Transverse colon (tissue), 4 donors: Measurements from ENCODE around the gene CRTC1. TPM values are rescaled to one million over a fixed set of nuclear protein-coding genes. Genes with fewer than 3 reads are reported as not detected.

Source experiments
- DNase-seq: peaks from one replicate; pipeline ENCODE4 v3.0.0-alpha.2; 2019
- H3K27ac ChIP-seq, 4 donors: fragments of 200-600 bp; sonication (generic); 2 replicates each; pipeline ENCODE4 v1.5.1; 2016 to 2018; ENCODE audit warnings: inconsistent platforms in 4 of 4
- H3K27me3 ChIP-seq: fragments of 200-600 bp; sonication (generic); 2 replicates; pipeline ENCODE4 v1.5.1; 2017; ENCODE audit warnings: inconsistent platforms
- H3K36me3 ChIP-seq, 4 donors: fragments of 200-600 bp; sonication (generic); 2 replicates each; pipeline ENCODE4 v1.5.1; 2017 to 2019; ENCODE audit warnings: inconsistent platforms in 4 of 4
- H3K4me1 ChIP-seq, 4 donors: fragments of 200-600 bp; sonication (generic); 2 replicates each; pipeline ENCODE4 v1.5.1; 2017 to 2020; ENCODE audit warnings: inconsistent platforms in 4 of 4
- H3K4me3 ChIP-seq, 4 donors: fragments of 200-600 bp; sonication (generic); 1 replicate in 1 of 4; 2 replicates in 3 of 4; pipeline versions ENCODE4 v1.5.1 to v1.6.1; 2017 to 2019; ENCODE audit warnings: inconsistent platforms in 4 of 4
- H3K9me3 ChIP-seq, 2 donors: fragments of 200-600 bp; sonication (generic); 2 replicates each; pipeline ENCODE4 v1.5.1; 2017 to 2019; ENCODE audit warnings: inconsistent platforms in 2 of 2
- CTCF ChIP-seq, 5 experiments: fragments of 200-600 bp in 3 of 5; fragments of 450-650 bp in 2 of 5; sonication (generic) in 3 of 5; IDR thresholded peaks; 1 replicate in 2 of 5; 2 replicates in 3 of 5; pipeline ENCODE4 v1.5.1; 2016 to 2017; ENCODE audit warnings: antibody characterized with exemption in 5 of 5, inconsistent platforms in 3 of 5, mild to moderate bottlenecking in 2 of 5, moderate library complexity in 1 of 5
- EP300 ChIP-seq: sonication (generic); formaldehyde crosslinking; IDR thresholded peaks from one replicate; pipeline ENCODE4 v1.6.1; 2017; ENCODE audit warnings: antibody characterized with exemption, low read depth
- POLR2A ChIP-seq: fragments of 450-650 bp; IDR thresholded peaks from one replicate; pipeline ENCODE4 v1.6.1; 2016; ENCODE audit warnings: antibody characterized with exemption, mild to moderate bottlenecking, moderate library complexity
- POLR2AphosphoS5 ChIP-seq, 3 donors: sonication (generic); formaldehyde crosslinking; IDR thresholded peaks; one replicate each; pipeline ENCODE4 v1.6.1; 2016; ENCODE audit warnings: antibody characterized with exemption in 3 of 3
- WGBS, 2 donors: methylation state at CpG; one replicate each; pipeline ENCODE4 v1.1.5; 2018; ENCODE audit warnings: low coverage in 1 of 2; 5-methylcytosine and 5-hydroxymethylcytosine counted together
- in situ Hi-C, 4 donors: fragments of 200-750 bp; cut with MboI; loops; one replicate each; pipeline versions ENCODE4 v1.15.0 to v1.15.1; 2017; ENCODE audit warnings: low sequenced_read_pairs in 3 of 4, low pct_ligation_motif_present in 1 of 4, low pct_unique_long_range_greater_than_20kb in 1 of 4
- intact Hi-C: fragments of 100-400 bp; cut with DNase I; formaldehyde crosslinking; loops from one replicate; pipeline ENCODE4 v1.15.1; 2023; ENCODE audit warnings: low total_unique reads
- total RNA-seq, 4 donors: library from RNA; depleted of rRNA; stranded (reverse); fragments of >200 nt; gene quantifications; one replicate each; pipeline ENCODE4 v1.1.0, GENCODE V29; 2016

CRTC1 gene
- total RNA-seq, 4 donors from 2014 or later, result 6.2 to 17.6 (median 7.7) TPM

GRCh38 chr19:18704054-18704453, 20.6 kb downstream of the CRTC1 start:
- no peak overlapping the region for H3K4me3 ChIP-seq
- in situ Hi-C loops, result no loop called here
- 85 to 100% methylated on average over 1 to 4 of the region's 4 CpGs for WGBS, 2 donors
- H3K9me3 ChIP-seq, result no peaks in the 10 kb centered on the region
- no peaks in the 10 kb centered on the region for H3K36me3 ChIP-seq
- DNase-seq, result no peak
- peaks cover 14 to 23% (median 19%) of the 10 kb centered on the region in 4 donors for H3K4me1 ChIP-seq
- no peaks in the 10 kb centered on the region for H3K27me3 ChIP-seq
- intact Hi-C loops, result no loop called here
- TF ChIP-seq CTCF (IDR thresholded peaks at IDR 0.05) (no peak), EP300 (no peak), POLR2AphosphoS5 (IDR thresholded peaks at IDR 0.05) (no peak), POLR2A (no peak)
- H3K27ac ChIP-seq, result no peak overlapping the region

GRCh38 chr19:18704971-18705370, 21.5 kb downstream of the CRTC1 start:
- TF ChIP-seq POLR2AphosphoS5 (IDR thresholded peaks at IDR 0.05) (no peak), CTCF (IDR thresholded peaks at IDR 0.05) (no peak), EP300 (no peak), POLR2A (no peak)
- Histone ChIP-seq H3K4me1 (peaks cover 9 to 14% (median 12%) of the 10 kb centered on the region in 4 donors), H3K27me3 (no peaks in the 10 kb centered on the region), H3K36me3 (no peaks in the 10 kb centered on the region), H3K27ac (no peak overlapping the region), H3K9me3 (no peaks in the 10 kb centered on the region), H3K4me3 (no peak overlapping the region)
- WGBS, 2 donors, result 81% methylated on average over 7 of the region's 7 CpGs; no CpG with 5 or more reads in 1 of the 2 donors
- in situ Hi-C loops, result no loop called here
- no peak for DNase-seq
- intact Hi-C loops, result no loop called here

GRCh38 chr19:18708452-18709231, 25.2 kb downstream of the CRTC1 start:
- DNase-seq, result no peak
- TF ChIP-seq EP300 (no peak), POLR2A (no peak), CTCF (IDR thresholded peaks at IDR 0.05) (no peak), POLR2AphosphoS5 (IDR thresholded peaks at IDR 0.05) (no peak)
- Histone ChIP-seq H3K27me3 (no peaks in the 10 kb centered on the region), H3K9me3 (no peaks in the 10 kb centered on the region), H3K4me1 (peaks cover 0 to 10% (median 9%) of the 10 kb centered on the region in 4 donors), H3K27ac (no peak overlapping the region), H3K4me3 (no peak overlapping the region), H3K36me3 (no peaks in the 10 kb centered on the region)
- WGBS, 2 donors, result 74% methylated on average over 25 of the region's 25 CpGs; no CpG with 5 or more reads in 1 of the 2 donors
- intact Hi-C loops (no loop called here), in situ Hi-C loops (no loop called here)

GRCh38 chr19:18709546-18709945, 26.1 kb downstream of the CRTC1 start:
- no peak overlapping the region for H3K27ac ChIP-seq
- no peaks in the 10 kb centered on the region for H3K27me3 ChIP-seq
- no peak for DNase-seq
- H3K4me3 ChIP-seq, result no peak overlapping the region
- in situ Hi-C loops, result no loop called here
- intact Hi-C loops, result no loop called here
- peaks cover 0 to 10% (median 9%) of the 10 kb centered on the region in 4 donors for H3K4me1 ChIP-seq
- TF ChIP-seq POLR2AphosphoS5 (IDR thresholded peaks at IDR 0.05), result no peak
- no peak for TF ChIP-seq POLR2A
- TF ChIP-seq CTCF (IDR thresholded peaks at IDR 0.05), result no peak
- no peak for TF ChIP-seq EP300
- WGBS, 2 donors, result 92% methylated on average over 7 of the region's 10 CpGs; no CpG with 5 or more reads in 1 of the 2 donors
- no peaks in the 10 kb centered on the region for H3K9me3 ChIP-seq
- no peaks in the 10 kb centered on the region for H3K36me3 ChIP-seq
